HEK293 (cell line): ENCODE data around the gene MLN.

Experiments used
- KLF9 ChIP-seq: fragments of 450-650 bp; formaldehyde crosslinking; IDR thresholded peaks from 2 replicates; pipeline ENCODE4 v1.5.1; 2016; ENCODE audit warnings: missing biosample characterization, missing genetic modification characterization, low read depth
- ZFP3 ChIP-seq: fragments of 450-650 bp; formaldehyde crosslinking; IDR thresholded peaks from 2 replicates; pipeline ENCODE4 v1.5.1; 2016; ENCODE audit warnings: low read depth, missing biosample characterization, missing genetic modification characterization
- ZFP41 ChIP-seq: fragments of 450-650 bp; formaldehyde crosslinking; IDR thresholded peaks from 2 replicates; pipeline ENCODE4 v1.5.1; 2016; ENCODE audit warnings: missing biosample characterization, missing genetic modification characterization, borderline replicate concordance
- TF ChIP-seq, protein P1 (sequence below): fragments of 450-650 bp; formaldehyde crosslinking; IDR thresholded peaks from 2 replicates; pipeline ENCODE4 v1.5.1; 2017; ENCODE audit warnings: missing biosample characterization, missing genetic modification characterization

DNA sequence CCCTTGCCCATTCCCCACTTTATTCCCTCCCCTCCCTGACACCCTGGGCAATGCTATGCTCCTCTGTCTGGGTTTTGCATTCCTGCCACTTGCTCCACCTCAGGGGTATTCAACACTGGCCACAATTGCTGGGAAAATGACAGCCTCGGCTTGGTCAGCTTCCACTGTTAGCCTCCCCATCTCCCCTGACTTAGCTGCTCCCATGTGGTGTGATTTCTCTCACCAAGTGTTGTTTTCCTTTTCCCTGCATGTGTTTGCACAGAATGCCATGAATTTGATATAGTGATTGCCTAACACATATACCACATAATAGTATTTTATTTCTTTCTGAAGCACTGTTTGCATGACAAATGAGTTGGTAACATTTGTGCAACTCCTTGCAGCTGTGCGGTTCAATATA, 13.4 kb downstream of the MLN start:
- TF ChIP-seq, protein P1, sequence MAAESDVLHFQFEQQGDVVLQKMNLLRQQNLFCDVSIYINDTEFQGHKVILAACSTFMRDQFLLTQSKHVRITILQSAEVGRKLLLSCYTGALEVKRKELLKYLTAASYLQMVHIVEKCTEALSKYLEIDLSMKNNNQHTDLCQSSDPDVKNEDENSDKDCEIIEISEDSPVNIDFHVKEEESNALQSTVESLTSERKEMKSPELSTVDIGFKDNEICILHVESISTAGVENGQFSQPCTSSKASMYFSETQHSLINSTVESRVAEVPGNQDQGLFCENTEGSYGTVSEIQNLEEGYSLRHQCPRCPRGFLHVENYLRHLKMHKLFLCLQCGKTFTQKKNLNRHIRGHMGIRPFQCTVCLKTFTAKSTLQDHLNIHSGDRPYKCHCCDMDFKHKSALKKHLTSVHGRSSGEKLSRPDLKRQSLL (tag by site-specific recombination) = no peak
- TF ChIP-seq KLF9 (tag by site-specific recombination) = no peak
- TF ChIP-seq ZFP3 (tag by site-specific recombination) = no peak
- TF ChIP-seq ZFP41 (tag by site-specific recombination) = no peak
